Measurements from ENCODE around the gene MAN1A1.

The MAN1A1 gene

DNA sequence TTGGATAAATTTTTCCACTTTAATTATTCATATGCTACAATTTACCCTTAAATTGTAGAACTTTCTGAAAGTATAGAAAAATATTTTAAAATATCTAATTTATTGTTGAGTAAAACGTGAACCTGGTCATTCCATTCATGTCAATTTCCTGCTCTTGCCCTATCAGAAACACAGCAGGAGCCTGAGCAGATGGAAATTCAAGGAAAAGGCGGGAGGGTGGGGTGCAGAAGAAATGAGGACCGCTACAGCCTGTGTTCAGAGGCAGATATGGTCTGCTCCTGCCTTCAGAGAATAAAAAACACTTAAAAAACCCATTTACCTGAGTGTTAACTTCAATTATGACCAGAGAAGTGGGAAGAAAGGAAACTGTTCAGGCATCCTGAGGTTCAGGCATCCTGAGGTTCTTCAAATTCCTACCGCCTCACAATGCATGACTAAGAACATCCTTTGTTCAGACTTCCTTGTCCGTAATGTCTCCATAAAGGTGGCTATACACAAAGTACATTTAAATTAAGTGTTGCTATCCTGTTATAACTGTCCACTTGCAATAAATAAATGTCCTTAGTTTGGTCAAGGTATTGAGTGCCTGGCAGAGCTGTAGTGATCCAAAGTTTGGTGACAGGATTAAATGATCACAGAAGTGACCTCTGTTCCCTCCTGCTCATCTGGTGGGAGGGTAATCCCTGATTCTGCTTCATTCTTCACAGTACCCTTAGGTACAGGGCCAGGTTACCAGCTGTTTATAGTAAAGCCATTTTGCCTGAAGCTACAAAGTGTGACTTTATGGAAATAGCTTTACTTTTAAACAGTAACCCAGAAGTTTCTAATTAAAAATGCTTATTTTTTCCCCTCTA is 109.1 kb downstream of the MAN1A1 start:
- Histone ChIP-seq H3K4me3 (ENCODE audit: low read length) (no peak overlapping the region), H3K9me3 (ENCODE audit: control insufficient read depth, low read depth, low read length) (no peaks in the 10 kb centered on the region), H3K27ac (ENCODE audit: low read length) (no peak overlapping the region), H3K36me3 (ENCODE audit: control insufficient read depth, low read depth, low read length) (no peaks in the 10 kb centered on the region), H3K4me1 (ENCODE audit: control insufficient read depth, low read depth, low read length) (peaks cover 12% of the 10 kb centered on the region), H3K9ac (ENCODE audit: low read length) (no peak overlapping the region), H3K27me3 (ENCODE audit: control insufficient read depth, insufficient read depth, low read length) (no peaks in the 10 kb centered on the region)

DNA sequence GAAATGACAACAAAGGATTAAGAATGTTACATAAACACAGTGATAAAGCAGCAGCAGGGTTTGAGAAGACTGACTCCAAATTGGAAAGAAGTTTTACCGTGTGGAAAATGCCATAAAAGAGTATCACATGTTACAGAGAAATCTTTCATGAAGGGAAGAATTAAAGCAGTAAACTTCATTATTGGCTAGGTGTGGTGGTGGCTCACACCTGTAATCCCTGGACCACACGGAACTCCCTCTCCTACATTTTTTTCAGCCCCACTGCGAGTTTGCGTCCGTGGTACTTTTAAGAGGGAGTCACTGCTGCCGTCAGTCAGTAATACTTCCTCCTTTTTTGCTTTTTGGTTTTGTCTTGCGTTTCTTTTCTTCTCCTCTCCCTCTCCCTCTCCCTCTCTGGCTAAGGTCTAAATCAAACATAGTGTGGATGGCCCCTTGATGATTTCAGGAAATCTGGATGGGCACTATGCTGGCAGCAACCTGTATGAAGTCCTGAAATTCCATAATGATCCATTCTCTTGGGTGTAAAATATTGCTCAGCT is 112.3 kb downstream of the MAN1A1 start:
- Histone ChIP-seq H3K9me3 (ENCODE audit: control insufficient read depth, low read depth, low read length) (no peaks in the 10 kb centered on the region), H3K4me3 (ENCODE audit: low read length) (no peak overlapping the region), H3K27ac (ENCODE audit: low read length) (no peak overlapping the region), H3K4me1 (ENCODE audit: control insufficient read depth, low read depth, low read length) (peaks cover 12% of the 10 kb centered on the region), H3K27me3 (ENCODE audit: control insufficient read depth, insufficient read depth, low read length) (no peaks in the 10 kb centered on the region), H3K9ac (ENCODE audit: low read length) (no peak overlapping the region), H3K36me3 (ENCODE audit: control insufficient read depth, low read depth, low read length) (no peaks in the 10 kb centered on the region)

DNA sequence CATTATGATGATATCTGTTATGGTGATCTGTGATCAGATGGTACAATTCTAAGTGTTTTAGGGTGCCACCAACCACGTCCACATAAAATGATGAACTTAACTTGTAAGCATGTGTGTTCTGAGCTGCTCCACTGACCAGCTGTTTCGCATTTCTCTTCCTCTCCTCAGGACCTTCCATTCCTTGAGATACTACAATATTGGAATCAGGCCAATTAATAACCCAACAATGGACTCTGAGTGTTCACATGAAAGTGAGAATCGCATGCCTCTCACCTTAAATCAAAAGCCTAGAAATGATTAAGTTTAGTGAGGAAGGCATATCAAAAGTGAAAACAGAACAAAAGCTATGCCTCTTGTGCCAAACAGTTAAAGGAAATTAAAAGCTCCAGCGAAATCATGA is 114.6 kb downstream of the MAN1A1 start:
- H3K4me3 ChIP-seq (ENCODE audit: low read length) = no peak overlapping the region
- H3K36me3 ChIP-seq (ENCODE audit: control insufficient read depth, low read depth, low read length) = no peaks in the 10 kb centered on the region
- H3K9ac ChIP-seq (ENCODE audit: low read length) = no peak overlapping the region
- H3K9me3 ChIP-seq (ENCODE audit: control insufficient read depth, low read depth, low read length) = no peaks in the 10 kb centered on the region
- H3K27me3 ChIP-seq (ENCODE audit: control insufficient read depth, insufficient read depth, low read length) = no peaks in the 10 kb centered on the region
- H3K4me1 ChIP-seq (ENCODE audit: control insufficient read depth, low read depth, low read length) = peaks cover 4% of the 10 kb centered on the region
- H3K27ac ChIP-seq (ENCODE audit: low read length) = no peak overlapping the region

DNA sequence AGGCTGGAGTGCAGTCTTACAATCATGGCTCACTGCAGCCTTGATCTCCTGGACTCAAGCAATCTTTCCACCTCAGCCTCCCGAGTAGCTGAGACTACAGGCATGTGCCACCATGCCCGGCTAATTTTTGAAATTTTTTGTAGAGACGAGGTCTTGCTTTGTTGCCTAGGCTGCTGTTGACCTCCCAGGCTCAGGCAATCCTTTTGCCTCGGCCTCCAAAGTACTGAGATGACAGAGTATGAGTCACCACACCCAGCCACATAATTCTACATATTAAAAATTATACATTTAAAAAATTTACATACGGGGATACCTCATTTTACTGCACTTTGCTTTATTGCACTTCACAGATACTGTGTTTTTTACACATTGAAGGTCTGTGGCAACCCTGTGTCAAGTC is 115.1 kb downstream of the MAN1A1 start:
- H3K4me1 ChIP-seq (ENCODE audit: control insufficient read depth, low read depth, low read length) = no peaks in the 10 kb centered on the region
- no peaks in the 10 kb centered on the region for H3K27me3 ChIP-seq (ENCODE audit: control insufficient read depth, insufficient read depth, low read length)
- no peak overlapping the region for H3K27ac ChIP-seq (ENCODE audit: low read length)
- no peak overlapping the region for H3K4me3 ChIP-seq (ENCODE audit: low read length)
- H3K9ac ChIP-seq (ENCODE audit: low read length) = no peak overlapping the region
- H3K36me3 ChIP-seq (ENCODE audit: control insufficient read depth, low read depth, low read length) = no peaks in the 10 kb centered on the region
- no peaks in the 10 kb centered on the region for H3K9me3 ChIP-seq (ENCODE audit: control insufficient read depth, low read depth, low read length)

DNA sequence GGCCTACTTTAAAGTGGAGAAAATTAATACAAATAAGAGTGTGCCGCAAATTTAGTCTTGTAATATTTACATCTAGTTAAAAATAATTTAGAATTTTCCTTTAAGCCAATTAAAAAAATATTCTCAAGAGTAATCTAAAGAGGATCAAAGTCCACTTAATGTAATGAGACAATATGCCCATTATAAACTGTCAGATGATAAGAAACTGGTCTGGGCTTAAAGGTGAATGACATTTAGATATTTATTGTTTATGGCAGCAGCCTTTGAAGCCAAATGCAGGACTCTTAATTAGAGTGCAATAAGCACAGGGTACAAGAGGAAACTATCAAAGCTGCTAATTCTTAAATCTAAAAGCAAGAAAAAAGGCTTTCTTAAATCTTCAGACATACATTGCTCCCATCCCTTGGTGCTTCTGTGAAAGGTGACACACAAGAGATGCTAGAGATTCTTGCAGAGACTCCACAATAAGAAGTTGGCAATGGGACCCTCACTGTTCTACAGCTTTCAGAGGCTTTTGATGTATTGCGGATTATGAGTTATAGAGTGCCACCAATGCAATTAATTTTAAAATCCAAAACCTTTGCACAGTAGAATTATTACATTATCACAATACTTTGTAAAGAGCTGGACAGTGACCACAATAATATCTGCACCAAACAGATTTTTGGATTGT is 116.1 kb downstream of the MAN1A1 start:
- no peaks in the 10 kb centered on the region for H3K4me1 ChIP-seq (ENCODE audit: control insufficient read depth, low read depth, low read length)
- H3K9me3 ChIP-seq (ENCODE audit: control insufficient read depth, low read depth, low read length) = no peaks in the 10 kb centered on the region
- no peaks in the 10 kb centered on the region for H3K36me3 ChIP-seq (ENCODE audit: control insufficient read depth, low read depth, low read length)
- H3K27ac ChIP-seq (ENCODE audit: low read length) = no peak overlapping the region
- no peak overlapping the region for H3K4me3 ChIP-seq (ENCODE audit: low read length)
- H3K9ac ChIP-seq (ENCODE audit: low read length) = no peak overlapping the region
- H3K27me3 ChIP-seq (ENCODE audit: control insufficient read depth, insufficient read depth, low read length) = no peaks in the 10 kb centered on the region

DNA sequence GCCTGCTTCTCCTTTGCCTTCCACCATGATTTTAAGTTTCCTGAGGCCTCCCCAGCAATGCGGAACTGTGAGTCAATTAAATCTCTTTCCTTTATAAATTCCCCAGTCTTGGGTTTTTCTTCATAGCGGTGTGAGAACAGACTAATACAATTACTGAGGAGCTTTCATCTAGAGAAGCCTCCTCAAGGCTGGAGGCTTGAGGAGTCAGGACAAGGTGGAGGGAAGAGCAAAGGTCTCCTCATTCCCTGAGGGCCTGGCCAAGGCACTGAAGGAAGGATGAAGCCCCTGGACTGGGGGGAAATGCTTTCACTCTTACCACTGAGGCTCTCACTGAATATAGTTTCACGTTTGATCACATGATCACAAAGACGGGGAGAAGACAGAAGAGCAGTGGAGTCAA is 118.2 kb downstream of the MAN1A1 start:
- H3K27me3 ChIP-seq (ENCODE audit: control insufficient read depth, insufficient read depth, low read length) = no peaks in the 10 kb centered on the region
- no peaks in the 10 kb centered on the region for H3K4me1 ChIP-seq (ENCODE audit: control insufficient read depth, low read depth, low read length)
- H3K9ac ChIP-seq (ENCODE audit: low read length) = no peak overlapping the region
- no peaks in the 10 kb centered on the region for H3K9me3 ChIP-seq (ENCODE audit: control insufficient read depth, low read depth, low read length)
- H3K36me3 ChIP-seq (ENCODE audit: control insufficient read depth, low read depth, low read length) = no peaks in the 10 kb centered on the region
- no peak overlapping the region for H3K4me3 ChIP-seq (ENCODE audit: low read length)
- H3K27ac ChIP-seq (ENCODE audit: low read length) = no peak overlapping the region

DNA sequence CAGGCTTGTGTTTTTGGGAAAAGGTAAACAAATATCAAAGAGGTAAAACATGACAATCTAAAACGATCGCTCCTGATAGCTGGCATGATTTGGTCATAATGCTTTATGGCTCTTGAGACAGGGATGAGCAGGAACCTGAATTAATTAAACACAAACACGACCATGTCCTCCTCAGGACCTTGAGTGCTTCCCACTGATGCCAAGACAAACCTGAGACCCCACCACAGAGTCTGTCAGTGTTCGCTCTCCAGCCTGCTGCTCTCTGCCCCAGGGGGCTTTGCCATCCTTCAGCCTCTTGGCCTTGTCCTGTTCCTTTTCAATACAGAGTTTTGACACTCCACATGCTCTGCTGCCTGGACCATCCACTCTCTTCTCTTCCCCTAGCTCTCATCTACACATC is 119.4 kb downstream of the MAN1A1 start:
- Histone ChIP-seq H3K27ac (ENCODE audit: low read length) (no peak overlapping the region), H3K4me1 (ENCODE audit: control insufficient read depth, low read depth, low read length) (no peaks in the 10 kb centered on the region), H3K36me3 (ENCODE audit: control insufficient read depth, low read depth, low read length) (no peaks in the 10 kb centered on the region), H3K27me3 (ENCODE audit: control insufficient read depth, insufficient read depth, low read length) (no peaks in the 10 kb centered on the region), H3K9me3 (ENCODE audit: control insufficient read depth, low read depth, low read length) (no peaks in the 10 kb centered on the region), H3K9ac (ENCODE audit: low read length) (no peak overlapping the region), H3K4me3 (ENCODE audit: low read length) (no peak overlapping the region)

DNA sequence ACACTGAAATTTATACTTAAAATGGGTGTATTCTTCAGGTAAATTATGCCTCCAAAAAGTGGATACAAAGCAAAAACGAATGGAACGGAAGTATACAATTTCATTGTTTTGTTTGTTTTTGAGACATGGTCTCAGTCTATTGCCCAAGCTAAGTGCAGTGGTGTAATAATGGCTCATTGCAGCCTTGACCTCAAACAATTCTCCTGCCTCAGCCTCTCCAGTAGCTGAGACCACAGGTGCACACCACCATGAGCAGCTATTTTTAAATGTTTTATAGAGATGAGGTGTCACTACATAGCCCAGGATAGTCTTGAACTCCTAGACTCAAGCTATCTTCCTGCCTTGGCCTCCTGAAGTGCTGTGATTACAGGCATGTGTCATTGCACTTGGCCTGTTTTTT is 122.2 kb downstream of the MAN1A1 start:
- Histone ChIP-seq H3K9ac (ENCODE audit: low read length) (no peak overlapping the region), H3K4me1 (ENCODE audit: control insufficient read depth, low read depth, low read length) (no peaks in the 10 kb centered on the region), H3K9me3 (ENCODE audit: control insufficient read depth, low read depth, low read length) (no peaks in the 10 kb centered on the region), H3K27ac (ENCODE audit: low read length) (no peak overlapping the region), H3K4me3 (ENCODE audit: low read length) (no peak overlapping the region), H3K27me3 (ENCODE audit: control insufficient read depth, insufficient read depth, low read length) (no peaks in the 10 kb centered on the region), H3K36me3 (ENCODE audit: control insufficient read depth, low read depth, low read length) (no peaks in the 10 kb centered on the region)

DNA sequence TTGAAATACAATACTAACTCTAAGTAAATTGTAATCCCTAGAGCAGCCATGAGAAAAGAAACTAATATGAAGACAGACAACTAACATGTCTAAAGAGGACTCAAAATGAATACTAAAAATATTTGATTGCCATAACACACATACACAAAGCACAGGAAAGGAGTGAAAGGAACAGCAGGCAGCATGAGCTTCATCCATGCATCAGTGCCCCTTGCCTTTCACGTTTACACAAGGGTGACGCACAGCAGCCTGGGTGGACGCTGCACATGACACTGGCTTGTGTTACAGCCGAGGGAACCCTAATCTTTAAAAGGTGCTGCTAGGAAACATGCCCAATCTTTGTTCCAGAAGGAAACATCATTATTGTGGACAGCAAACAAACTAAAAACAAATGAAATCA is 123.5 kb downstream of the MAN1A1 start:
- no peak overlapping the region for H3K27ac ChIP-seq (ENCODE audit: low read length)
- no peaks in the 10 kb centered on the region for H3K9me3 ChIP-seq (ENCODE audit: control insufficient read depth, low read depth, low read length)
- no peaks in the 10 kb centered on the region for H3K36me3 ChIP-seq (ENCODE audit: control insufficient read depth, low read depth, low read length)
- H3K27me3 ChIP-seq (ENCODE audit: control insufficient read depth, insufficient read depth, low read length) = no peaks in the 10 kb centered on the region
- no peak overlapping the region for H3K9ac ChIP-seq (ENCODE audit: low read length)
- no peaks in the 10 kb centered on the region for H3K4me1 ChIP-seq (ENCODE audit: control insufficient read depth, low read depth, low read length)
- H3K4me3 ChIP-seq (ENCODE audit: low read length) = no peak overlapping the region

DNA sequence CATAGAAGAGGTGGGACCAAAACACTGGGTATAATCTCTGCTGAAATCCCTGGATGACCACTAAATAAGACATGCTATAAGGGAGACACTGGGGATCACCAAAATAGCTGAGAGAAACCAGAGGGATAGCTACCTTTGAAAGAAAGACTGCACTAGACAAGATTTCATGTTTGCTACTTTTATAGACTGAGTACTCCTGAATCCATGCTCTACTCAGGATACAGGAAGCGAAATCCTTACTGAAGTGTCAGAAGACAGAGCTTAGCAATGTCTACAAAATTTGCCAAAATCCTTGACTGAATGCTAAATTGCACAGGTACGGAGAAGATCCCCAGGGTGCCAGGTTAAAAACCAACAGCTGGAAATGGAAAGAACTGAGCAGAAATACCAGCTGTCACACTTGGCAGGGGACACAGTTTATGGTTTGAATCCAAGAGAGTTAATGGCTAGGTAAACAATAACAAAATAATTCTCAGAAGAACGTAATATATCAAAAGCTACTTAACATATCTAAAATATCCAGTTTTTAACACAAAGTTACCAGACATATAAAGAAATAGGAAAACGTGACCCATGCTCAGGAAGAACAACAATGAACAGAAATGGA is 125.4 kb downstream of the MAN1A1 start:
- H3K4me3 ChIP-seq (ENCODE audit: low read length) = no peak overlapping the region
- no peak overlapping the region for H3K9ac ChIP-seq (ENCODE audit: low read length)
- H3K4me1 ChIP-seq (ENCODE audit: control insufficient read depth, low read depth, low read length) = no peaks in the 10 kb centered on the region

DNA sequence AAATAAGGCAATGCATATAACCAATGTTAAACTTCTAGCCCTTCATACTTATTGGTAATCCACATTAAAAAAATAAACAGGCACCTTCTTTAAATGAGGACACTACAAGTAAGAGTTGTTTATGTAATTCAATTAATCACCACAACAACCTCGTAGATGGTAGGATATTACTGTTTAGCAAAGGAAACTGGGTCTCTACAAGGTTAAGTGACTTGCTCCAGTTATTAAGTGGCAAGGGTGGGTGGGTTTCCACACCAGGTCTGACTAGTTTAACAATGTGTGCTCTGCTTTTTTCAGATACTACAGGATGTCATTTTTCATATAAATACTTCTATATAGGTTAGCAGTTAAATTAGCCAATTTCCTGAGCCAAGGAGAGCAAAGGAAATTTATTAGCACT is 129.1 kb downstream of the MAN1A1 start:
- no peak overlapping the region for H3K4me3 ChIP-seq (ENCODE audit: low read length)
- no peaks in the 10 kb centered on the region for H3K36me3 ChIP-seq (ENCODE audit: control insufficient read depth, low read depth, low read length)
- no peaks in the 10 kb centered on the region for H3K9me3 ChIP-seq (ENCODE audit: control insufficient read depth, low read depth, low read length)
- no peak overlapping the region for H3K27ac ChIP-seq (ENCODE audit: low read length)
- H3K27me3 ChIP-seq (ENCODE audit: control insufficient read depth, insufficient read depth, low read length) = no peaks in the 10 kb centered on the region
- H3K9ac ChIP-seq (ENCODE audit: low read length) = no peak overlapping the region
- H3K4me1 ChIP-seq (ENCODE audit: control insufficient read depth, low read depth, low read length) = no peaks in the 10 kb centered on the region

More for the DNA sequence above, 125.4 kb downstream of the MAN1A1 start:
- Histone ChIP-seq H3K9me3 (ENCODE audit: control insufficient read depth, low read depth, low read length) (no peaks in the 10 kb centered on the region), H3K27ac (ENCODE audit: low read length) (no peak overlapping the region), H3K36me3 (ENCODE audit: control insufficient read depth, low read depth, low read length) (no peaks in the 10 kb centered on the region), H3K27me3 (ENCODE audit: control insufficient read depth, insufficient read depth, low read length) (no peaks in the 10 kb centered on the region)
